Omental fat pad (tissue), 4 donors: ENCODE measurements around the gene TASL. TPM values are rescaled to one million over a fixed set of nuclear protein-coding genes. Genes with fewer than 3 reads are reported as not detected.

Experiments
- ATAC-seq: fragments of 150-250 bp; one replicate; pipeline ENCODE4 v1.9.1; 2016; ENCODE audit warnings: mild to moderate bottlenecking, moderate library complexity; ENCODE audit not compliant: low FRiP score
- DNase-seq: peaks from one replicate; pipeline ENCODE4 v3.0.0-alpha.2; 2019; ENCODE audit warnings: low spot score
- total RNA-seq, 4 donors: library from RNA; depleted of rRNA; stranded (reverse); fragments of >200 nt; gene quantifications; one replicate each; pipeline ENCODE4 v1.1.0, GENCODE V29; 2016
- TF ChIP-seq, protein P1 (sequence below), 3 donors: fragments of 450-650 bp; IDR thresholded peaks; one replicate each; pipeline ENCODE4 v1.5.1; 2016 to 2017; ENCODE audit warnings: antibody characterized with exemption in 3 of 3, mild to moderate bottlenecking in 3 of 3, moderate library complexity in 2 of 3

TASL gene
- total RNA-seq, 4 donors from 2014 or later: 1.0 to 6.6 (median 3.2) TPM

DNA sequence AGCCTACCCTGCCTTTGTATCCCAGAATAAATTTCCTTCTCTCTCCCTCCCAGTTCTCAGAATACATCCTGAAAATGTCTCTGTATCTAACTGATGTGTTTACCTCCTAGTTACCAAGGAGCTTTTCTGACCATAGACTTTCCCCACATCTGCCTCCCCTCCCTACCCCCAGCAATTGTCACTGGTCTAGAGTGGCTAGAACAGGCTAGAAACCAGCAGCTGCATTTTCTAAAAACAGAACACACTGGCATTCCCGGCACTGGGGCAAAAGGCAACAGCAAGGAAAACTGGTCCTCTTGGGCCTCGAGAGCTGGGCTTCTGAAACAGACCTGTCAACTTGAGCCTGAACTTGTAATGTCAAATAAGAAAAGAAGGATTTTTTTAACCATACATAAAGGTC is 16.4 kb downstream of the TASL start:
- no peak for ATAC-seq
- TF ChIP-seq, protein P1, sequence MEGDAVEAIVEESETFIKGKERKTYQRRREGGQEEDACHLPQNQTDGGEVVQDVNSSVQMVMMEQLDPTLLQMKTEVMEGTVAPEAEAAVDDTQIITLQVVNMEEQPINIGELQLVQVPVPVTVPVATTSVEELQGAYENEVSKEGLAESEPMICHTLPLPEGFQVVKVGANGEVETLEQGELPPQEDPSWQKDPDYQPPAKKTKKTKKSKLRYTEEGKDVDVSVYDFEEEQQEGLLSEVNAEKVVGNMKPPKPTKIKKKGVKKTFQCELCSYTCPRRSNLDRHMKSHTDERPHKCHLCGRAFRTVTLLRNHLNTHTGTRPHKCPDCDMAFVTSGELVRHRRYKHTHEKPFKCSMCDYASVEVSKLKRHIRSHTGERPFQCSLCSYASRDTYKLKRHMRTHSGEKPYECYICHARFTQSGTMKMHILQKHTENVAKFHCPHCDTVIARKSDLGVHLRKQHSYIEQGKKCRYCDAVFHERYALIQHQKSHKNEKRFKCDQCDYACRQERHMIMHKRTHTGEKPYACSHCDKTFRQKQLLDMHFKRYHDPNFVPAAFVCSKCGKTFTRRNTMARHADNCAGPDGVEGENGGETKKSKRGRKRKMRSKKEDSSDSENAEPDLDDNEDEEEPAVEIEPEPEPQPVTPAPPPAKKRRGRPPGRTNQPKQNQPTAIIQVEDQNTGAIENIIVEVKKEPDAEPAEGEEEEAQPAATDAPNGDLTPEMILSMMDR (IDR thresholded peaks at IDR 0.05): no peak
- DNase-seq: no peak

DNA sequence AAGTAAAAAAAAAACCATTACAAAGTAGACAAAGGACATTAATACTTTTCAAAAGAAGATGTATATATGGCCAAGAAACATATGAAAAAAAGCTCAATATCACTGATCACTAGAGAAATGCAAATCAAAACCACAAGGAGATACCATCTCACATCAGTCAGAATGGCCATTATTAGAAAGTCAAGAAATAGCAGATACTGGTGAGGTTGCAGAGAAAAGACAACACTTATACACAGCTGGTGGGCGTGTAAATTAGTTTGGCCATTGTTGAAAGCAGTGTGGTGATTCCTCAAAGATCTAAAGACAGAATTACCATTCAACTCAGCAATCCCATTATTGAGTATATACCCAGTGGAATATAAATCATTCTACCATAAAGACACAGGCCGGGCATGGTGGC is 39.3 kb downstream of the TASL start:
- DNase-seq: no peak
- TF ChIP-seq, protein P1 (IDR thresholded peaks at IDR 0.05): no peak
- no peak for ATAC-seq

DNA sequence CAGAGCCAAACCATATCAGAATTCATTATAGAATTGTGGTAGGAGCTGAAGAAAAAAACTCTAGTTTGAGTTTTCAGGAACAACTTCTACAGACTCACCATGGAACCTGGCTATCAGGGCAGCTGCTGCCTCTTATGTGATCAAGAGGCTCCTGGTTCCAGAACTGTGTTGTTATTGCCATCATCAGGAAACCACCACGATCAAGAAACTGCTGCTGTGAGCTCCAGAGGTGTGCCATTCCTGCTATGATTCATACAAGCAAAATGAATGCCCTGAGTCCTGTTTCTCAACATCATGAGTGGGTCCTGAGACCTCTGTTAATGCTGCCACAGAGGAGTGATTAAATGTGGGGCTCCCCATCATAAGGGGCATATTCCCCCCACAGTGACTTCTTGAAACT is 43.7 kb downstream of the TASL start:
- TF ChIP-seq, protein P1 (IDR thresholded peaks at IDR 0.05): no peak
- DNase-seq: no peak
- no peak for ATAC-seq

DNA sequence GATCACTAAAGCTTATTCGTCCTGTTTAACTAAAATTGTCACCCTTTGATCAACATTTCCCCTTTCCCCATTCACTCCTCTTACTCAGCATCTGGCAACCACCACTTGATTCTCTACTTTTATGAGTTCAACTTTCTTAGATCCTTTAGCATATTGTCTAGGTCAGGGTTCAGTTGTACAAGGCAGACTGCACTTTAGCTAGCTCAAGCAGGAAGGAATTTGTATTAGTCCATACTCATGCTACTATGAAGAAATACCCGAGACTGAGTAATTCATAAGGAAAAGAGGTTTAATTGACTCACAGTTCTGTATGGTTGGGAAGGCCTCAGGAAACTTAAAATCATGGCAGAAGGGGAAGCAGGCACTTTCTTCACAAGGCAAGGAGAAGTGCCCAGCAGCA is 44.3 kb downstream of the TASL start:
- DNase-seq (no peak), ATAC-seq (no peak)
- TF ChIP-seq, protein P1 (IDR thresholded peaks at IDR 0.05): no peak

DNA sequence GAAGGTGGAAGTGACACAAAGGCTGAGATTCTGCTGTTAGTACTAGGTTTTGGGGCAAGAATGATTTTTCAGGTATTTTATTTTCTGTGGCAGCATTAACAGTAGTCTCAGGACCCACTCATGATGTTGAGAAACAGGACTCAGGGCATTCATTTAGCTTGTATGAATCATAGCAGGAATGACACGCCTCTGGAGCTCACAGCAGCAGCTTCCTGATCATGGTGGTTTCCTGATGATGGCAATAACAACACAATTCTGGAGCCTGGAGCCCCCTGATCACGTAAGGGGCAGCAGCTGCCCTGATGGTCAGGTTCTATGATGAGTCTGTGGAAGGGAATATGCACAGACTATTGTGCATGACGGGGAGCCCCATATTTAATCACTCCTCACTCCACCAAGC is 47.0 kb downstream of the TASL start:
- TF ChIP-seq, protein P1 (IDR thresholded peaks at IDR 0.05): no peak
- no peak for ATAC-seq
- no peak for DNase-seq

DNA sequence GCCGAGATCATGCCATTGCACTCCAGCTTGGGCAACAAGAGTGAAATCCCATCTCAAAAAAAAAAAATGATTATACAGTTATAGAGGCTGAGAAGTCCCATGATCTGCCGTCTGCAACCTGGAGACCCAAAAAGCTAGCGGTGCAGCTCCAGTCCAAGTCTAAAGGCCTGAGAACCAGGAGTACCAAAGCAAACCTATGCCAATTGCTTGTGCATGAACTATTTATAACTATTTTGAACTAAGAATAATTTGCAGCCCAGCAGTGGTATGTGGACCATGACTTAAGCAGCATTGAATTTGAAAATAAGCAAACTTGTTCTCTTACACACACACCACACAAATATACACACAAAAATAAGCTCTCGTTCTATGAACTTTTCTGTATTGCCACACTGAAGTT is 51.8 kb downstream of the TASL start:
- ATAC-seq (no peak), DNase-seq (no peak)
- TF ChIP-seq, protein P1 (IDR thresholded peaks at IDR 0.05): no peak

DNA sequence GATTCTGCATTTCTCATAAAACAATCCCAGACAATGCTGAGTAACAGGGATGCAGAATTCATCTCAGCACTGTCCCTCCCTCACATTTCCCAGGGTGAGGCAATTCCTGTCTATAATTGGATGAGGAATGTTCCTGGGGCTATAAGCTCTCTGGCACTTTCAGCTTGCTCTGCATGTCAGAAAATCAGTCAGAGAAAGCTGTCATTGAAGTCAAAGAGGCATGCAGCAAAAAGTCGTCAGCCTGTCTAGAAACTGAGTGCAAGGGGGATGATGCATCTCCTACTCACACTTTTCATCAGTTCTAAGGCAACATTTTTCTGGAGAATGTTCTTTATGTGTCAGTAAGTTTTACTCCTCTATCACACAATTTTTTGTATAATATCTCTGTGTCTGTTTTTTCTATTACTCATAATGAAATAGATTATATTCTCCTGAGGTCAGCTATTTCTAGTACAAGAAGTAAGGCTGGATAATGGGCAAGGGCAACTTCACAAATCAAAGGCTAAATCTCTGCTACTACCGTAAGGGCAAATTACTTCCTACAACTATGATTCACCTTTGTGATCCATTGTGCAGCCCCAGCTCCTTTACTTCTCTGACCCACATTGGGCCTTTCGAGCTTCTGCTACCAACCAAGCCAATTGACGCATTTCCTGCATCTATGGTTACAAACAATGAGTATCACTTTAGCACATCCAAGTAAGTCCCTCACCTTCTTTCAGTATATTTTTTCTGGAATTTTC is 56.0 kb downstream of the TASL start:
- no peak for DNase-seq
- no peak for ATAC-seq
- TF ChIP-seq, protein P1 (IDR thresholded peaks at IDR 0.05): no peak
